HG02840 (cell line): Measurements from ENCODE around the gene NMRAL1.

Experiments
- ATAC-seq: cut with Tn5 transposase; IDR thresholded peaks from one replicate; pipeline ENCODE4 v1.9.1; 2021; ENCODE audit warnings: mild to moderate bottlenecking, moderate library complexity, moderate number of reproducible peaks; ENCODE audit not compliant: unreplicated experiment, low FRiP score

NMRAL1 gene

DNA sequence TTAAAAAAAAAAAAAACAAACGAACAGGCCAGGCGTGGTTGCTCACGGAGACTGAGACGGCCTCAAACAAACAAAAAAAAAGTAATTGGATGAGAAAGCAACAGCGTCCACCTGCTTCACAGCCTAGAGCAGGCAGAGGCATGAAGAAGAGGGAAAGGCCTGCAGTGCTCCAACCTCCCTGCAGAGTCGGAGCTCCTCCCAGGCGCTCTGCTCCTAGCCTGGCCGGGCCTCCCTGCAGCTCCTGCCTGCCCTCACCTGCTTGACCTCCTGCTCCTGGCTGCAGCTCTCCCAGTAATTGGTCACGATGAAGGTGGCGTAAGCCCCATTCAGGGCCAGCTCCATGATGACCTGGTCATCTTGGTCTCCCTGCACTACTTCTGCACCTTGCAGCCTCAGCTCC, 5.5 kb downstream of the NMRAL1 start:
- no peak for ATAC-seq

DNA sequence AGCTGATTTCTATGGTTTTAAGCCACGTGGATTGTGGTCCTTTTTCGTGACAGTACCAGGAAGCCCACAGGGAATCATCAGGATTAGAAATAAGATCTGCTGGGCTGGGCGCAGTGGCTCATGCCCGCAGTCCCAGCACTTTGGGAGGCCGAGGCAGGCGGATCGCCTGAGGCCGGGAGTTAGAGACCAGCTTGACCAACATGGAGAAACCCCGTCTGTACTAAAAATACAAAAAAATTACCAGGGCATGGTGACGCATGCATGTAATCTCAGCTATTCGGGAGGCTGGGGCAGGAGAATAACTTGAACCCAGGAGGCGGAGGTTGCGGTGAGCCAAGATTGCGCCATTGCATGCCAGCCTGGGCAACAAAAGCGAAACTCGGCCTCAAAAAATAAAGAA, 6.5 kb downstream of the NMRAL1 start:
- ATAC-seq = no peak

DNA sequence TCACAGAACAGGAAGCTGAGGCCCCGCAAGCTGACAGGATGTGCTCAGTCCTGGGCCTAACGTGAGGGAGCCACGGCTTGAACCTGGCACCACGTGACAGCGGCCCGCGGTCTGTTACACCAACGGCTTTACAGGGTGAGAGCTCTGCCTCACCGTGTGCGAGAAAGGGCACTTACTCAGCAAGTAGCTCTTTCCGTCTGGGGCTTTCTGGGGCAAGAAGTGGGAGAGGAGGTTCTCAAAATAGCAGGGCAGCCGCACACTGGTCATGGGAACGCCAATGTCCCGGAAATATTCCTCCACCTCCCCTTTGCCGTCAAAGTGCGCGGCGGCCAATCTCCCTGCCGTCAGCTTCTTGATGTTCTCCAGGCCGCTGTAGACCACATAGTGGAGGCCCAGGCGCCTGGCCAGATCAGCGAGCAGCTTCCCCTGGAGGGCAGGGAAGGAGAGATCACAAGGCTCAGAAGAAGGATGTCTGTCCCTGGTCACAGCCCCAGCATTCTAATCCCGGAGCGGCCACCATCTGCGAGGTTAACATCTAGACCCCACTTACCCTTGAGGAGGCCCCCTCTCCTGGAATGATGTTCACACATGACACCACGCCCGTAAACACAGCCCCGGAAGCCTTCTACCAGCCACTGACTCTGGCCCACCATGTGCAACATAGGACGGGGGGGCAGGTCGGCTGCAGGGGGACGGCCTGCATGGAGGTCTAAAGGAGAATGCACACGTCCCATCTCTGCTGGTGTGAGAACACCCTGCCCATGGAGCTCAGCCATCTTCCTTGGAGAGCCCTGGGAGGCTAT, 8.2 kb downstream of the NMRAL1 start:
- no peak for ATAC-seq

DNA sequence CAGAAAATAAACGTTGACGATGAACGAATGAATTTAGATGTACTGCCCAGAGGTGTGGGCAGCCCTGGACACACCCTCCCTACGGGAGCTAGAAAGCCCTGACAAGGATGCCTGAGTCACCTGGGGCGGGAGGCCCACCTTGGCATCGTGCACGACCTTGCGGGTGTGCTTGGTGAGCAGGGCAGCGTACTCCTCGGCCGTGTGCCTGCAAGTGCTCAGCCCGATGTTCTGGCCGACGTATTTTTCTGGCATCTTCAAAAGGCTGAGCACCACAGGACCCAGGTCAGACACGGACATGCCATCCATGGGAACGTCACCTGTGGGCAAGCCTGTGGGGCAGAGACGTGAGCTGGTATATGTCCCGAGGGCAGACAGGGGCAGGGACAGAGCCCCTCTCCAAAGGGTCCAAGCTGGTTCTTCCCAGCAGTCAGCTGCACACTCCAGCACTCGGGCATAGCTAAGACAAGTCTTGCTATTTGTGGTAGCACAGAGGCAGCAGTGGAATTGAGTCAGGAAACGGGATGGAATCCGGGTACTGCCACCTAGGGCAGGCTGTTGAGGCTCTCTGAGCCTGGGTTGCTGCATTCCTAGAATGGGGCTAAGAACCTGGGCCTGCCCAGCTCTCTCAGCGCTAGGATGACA, 10.8 kb downstream of the NMRAL1 start:
- no peak for ATAC-seq

DNA sequence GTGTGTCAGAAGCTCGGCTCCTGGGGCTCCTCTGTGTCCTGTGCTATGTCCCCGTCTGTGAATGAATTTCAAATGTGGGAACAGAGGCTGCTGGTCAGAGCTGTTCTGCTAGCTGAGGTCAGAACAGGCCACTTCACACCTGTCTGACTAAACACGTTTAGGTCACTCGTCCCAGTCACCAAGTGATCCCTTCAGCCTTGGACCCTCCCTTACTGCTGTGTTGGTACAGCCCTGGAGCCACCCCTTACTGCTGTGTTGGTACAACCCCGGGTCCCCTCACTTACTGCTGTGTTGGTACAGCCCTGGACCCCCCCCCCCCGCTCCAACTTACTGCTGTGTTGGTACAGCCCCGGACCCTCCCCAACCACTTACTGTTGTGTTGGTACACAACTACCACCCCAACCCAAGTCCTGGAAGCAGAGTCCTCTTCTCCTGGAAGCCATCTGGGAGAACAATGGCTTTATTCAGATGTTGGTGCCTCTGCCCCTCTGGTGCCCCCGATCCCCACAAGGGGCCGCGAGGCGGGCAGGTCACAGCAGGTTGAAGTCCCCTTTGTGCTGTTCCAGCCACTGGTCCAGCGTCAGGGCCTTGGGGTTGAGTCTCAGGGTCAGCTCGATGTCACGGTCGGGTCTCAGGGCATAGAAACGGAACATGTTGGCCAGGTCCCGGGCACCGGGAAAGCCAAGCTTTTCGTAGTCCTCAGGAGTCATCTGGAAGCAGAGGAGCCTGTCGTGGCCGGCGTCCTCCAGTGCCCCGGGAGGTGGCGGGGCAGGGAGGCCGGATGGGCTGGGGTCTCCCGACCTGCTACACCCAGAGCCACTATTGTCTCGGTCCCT, 13.0 kb downstream of the NMRAL1 start:
- no peak for ATAC-seq

DNA sequence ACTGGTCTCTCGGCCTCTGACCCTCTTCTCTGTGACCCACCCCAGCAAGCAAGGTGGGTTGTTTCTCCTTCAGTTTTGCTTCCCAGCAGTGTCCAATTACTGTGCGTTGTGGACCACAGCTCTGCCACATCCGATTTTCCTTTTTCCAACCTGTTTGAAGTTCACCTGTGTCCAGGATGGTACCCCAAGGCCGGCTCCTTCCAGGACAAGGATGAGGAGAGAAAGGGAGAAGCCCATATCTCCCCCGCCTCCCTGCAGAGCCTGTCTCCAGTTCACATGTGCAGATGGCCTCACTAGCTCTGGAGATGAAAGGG, 13.5 kb downstream of the NMRAL1 start:
- no peak for ATAC-seq

DNA sequence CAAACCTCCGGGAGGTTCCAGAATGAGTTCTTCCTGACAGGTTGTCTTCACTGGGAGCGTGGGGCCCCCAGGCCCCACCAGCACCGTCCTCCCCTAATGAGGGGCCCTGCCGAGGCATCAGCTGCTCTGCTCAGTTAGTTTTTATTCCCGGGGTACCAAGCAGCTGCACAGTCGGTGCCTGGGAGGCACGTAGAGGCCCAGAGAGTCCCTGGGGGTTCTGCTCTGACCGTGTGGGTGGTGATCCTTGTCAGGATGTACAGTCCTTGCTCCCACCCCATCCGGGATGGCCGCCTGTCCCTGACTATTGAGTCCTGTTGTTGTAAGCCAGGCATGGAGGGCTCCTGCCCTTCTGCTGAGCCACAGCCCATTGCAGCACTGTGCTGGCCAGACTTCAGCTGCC, 18.5 kb downstream of the NMRAL1 start:
- no peak for ATAC-seq

DNA sequence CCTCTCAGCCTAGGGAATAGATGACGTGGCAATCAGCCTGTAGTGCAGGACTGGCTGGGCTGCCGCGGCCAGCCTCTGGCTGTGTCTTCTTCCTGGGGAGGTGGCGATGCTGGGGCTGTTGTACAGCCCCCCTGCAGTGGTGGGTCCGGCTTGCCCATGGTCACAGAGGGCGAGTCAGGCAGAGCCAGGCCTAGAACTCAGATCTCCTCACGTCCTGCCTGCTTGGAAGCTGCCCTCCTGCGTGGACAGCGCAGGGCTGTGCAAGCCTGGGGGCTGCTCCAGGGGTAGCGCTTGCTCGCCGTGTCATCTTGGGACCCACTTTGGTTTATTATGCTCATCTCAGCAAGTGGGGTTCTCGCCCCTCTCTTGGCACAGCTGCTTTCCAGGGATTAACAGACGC, 19.3 kb downstream of the NMRAL1 start:
- no peak for ATAC-seq

DNA sequence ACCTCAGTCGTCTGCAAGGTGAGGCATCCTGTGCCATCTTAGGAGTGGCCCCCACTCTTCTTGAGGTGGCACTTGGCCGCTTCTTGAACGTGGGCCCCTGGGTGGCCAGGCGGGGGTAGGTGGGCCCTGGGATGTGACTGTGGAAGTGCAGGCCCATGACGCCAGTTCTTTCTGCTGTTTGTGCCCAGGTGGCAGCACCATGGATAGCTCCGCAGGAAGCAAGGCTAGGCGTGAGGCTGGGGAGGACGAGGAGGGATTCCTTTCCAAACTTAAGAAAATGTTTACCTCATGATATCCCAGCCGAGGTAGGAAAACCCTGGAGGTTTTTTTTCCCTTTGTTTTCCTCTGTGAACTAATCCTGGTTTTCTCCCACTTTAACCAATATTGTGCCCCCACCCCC, 19.8 kb downstream of the NMRAL1 start:
- ATAC-seq = no peak

DNA sequence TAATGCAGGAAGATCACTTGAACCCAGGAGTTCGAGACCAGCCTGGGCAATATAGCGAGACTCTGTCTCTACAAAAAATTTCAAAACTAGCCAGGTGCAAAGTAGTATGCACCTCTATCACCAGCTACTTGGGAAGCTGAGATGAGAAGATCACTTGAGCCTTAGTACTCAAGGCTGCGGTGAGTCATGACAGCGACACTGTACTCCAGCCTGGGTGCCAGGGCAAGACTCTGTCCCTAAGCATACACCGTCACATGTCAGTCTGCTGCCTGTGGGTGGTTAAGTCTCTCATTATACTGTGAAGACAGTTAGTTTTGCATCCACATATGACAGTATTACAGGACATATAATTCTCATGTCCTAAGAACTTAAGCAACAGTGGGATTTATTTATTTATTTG, 21.8 kb downstream of the NMRAL1 start:
- no peak for ATAC-seq

DNA sequence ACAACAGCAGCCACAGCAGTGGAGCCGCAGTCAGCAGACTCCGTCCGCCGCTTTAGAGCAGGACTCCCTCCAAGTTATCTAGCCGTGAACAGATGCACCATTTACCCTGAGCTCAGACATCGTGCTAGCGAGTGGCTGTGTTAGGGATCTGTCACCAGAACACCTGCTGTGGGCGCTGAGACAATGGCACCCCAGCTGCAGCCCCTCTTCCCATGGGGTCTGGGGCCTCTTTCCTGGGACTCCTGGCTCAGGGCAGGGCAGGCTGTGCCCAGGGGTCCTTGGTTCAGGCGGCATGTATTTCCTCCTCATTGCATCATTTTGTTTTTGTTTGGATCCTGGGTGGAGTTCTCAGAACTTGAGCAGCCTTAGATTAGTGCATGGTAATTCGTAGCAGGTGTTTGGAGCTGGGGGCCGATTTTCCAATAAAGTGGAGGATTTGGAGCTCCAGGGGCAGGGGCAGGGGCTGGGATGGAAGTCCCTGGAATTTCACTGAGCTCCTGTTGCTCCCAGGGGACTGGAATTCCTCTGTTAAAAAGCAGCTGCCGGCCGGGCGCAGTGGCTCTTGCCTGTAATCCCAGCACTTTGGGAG, 23.4 kb downstream of the NMRAL1 start:
- ATAC-seq = no peak

DNA sequence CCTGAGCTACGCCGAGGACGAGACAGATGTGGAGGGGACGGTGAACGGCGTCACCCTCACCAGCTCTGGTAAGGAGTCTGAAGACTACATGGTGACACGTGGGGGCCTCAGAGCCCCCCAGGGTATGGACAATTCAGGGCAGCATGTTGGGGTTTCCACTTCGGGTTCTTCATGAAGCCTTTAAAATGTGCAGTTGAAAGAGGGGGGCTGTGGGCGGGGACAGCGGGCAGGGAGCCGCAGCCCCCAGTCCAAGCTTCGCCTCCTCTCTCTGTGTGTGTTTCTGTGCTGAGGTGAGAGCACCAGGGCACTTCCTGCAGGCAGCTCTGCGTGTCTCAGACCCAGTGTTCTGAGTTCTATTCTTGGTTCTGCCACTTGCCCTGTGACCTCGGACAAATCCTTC, 24.0 kb downstream of the NMRAL1 start:
- ATAC-seq = no peak

DNA sequence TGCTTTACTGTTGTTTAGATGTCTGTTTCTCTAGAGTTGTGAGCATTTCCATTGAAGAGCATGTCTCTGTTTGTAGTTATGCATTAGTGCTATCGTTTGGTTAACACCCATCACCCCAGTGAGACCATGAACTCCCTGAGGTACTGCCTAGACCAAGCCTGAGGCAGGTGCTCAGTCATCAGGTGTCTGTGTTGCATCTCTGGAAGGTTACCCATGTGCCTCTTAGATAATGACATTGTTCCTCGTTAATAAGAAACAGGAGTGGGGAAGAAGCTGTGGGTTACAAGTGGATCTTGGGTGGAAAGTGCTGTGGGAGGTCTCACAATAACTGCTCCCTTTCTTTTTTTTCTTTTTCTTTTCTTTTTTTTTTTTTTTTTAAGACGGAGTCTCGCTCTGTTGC, 30.4 kb downstream of the NMRAL1 start:
- ATAC-seq = no peak

DNA sequence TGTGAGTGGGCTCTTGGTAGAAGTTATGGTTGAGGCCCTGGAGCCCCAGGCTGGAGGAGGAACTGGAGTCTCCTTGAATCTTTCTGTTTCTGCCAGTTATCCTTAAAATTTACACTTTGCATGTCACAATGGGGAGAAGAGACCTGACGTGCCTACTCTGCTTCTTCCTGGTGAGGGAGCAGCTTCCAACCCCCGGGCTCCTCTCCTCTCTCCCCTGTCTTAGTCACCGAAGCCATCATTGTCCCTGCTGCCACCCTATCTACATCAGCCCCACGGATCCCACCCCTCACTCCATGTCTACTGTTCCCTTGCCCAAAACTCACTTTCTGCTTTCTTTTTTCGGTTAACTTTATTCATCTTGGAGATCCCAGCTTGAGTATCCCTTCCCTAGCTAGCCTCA, 31.2 kb downstream of the NMRAL1 start:
- no peak for ATAC-seq

DNA sequence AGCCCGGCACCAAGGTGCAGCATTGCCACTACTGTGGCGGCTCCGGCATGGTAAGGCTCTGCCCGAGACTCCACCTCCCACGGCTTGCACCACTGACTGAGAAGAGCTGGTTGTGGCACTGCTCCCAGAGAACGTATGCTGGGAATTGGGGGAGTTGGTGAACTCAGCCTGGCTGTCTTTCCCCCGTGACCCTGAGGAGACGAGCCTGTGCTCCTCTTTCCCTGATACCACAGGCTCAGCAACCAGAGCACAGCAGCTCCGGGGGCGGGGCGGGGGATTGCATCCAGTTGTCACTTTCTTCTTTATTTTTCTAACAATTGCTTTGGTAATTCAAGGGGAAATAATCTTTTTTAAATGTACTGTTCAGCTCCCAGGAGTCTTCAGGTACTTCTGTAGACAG, 32.1 kb downstream of the NMRAL1 start:
- no peak for ATAC-seq

DNA sequence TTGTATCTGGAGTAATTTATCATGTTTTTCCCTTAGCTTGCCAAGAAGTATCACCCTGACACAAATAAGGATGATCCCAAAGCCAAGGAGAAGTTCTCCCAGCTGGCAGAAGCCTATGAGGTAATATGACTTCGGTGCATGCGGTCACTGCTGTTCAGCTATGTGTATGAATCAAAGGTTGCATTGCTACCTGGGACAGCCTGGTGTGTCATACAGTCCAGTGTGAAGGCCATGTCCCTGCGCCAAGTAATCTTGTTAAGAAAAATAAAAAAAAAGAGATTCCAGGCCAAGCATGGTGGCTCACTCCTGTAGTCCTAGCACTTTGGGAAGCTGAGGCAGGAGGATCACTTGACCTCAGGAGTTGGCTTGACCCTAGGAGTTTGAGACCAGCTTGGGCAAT, 37.1 kb downstream of the NMRAL1 start:
- ATAC-seq = no peak

DNA sequence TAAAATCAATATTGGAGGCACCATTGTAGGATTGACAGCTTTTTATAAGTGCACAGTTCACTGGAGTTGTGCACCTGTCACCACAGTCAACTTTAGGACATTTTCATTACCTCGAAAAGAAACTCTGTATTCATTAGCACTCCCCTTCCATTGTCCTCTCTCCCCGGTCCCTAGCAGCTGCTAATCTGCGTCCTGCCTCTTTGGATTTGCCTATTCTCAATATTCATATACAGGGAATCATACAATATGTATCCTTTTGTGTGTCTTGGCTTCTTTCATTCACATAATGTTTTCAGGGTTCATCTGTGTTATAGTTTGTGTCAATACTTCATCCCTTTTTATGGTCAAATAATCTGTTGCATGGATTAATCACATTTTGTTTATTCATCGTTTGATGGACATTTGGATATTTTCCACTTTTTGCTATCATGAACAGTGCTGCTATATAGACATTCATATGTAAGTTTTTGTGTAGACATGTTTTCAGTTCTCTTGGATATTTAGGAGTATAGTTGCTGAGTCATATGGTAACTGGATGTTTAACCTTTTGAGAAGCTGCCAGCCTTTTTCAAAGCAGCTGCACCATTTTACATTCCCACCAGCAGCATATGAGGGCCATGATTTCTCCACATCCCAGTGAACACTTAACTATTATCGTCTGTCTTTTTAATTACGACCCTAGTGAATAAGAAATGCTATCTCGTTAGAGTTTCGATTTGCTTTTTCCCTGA, 38.9 kb downstream of the NMRAL1 start:
- ATAC-seq = no peak

DNA sequence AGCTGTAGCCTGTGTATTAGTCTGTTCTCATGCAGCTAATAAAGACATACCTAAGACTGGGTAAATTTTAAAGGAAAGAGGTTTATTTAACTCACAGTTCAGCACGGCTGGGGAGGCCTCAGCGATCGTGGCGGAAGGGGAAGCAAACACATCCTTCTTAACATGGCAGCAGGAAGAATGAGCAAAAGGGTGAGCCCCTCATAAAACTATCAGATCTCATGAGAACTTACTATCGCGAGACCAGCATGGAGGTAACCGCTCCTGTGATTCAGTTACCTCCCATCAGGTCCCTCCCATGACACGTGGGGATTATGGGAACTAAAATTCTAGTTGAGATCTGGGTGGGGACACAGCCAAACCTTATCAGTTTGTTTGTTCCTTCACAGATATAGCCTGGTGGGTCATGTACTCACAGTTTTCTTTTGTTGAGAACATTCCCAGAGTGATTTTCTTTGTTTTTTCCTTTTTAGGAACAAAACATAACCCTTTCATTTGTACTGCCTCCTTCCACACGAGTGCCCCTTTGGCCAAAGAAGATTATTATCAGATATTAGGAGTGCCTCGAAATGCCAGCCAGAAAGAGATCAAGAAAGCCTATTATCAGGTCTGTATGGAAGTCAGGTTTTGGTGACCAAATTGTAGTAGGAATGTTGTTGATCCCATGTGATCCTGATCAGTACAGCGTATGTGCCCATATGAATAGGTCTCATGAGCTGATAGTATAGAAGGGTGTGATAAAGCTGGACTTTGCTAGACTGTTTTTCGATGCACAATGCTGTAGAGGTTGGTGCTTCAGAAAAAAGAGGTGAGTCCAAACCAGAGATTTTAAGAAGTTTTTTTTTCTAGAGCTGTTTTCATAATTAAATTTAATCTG, 40.3 kb downstream of the NMRAL1 start:
- no peak for ATAC-seq

DNA sequence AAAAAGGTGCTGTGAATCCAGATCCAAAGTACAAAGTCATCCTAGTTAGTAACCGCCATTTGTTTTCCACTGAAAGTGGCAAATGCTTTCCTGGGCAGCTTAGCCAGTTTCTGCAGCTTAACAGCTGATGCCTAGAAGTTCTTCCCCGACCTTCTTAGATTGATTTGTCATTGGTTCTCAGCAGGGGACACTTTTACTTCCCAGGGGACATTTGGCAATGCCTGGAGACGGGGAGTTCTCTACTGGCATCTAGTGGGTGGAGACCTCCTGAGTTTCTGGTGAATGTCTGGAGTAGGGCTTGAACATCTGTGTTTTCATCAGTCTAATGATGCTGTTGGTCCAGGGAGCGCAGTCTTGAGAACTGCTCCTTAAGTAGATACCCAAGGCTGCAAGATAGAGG, 41.2 kb downstream of the NMRAL1 start:
- ATAC-seq = no peak

DNA sequence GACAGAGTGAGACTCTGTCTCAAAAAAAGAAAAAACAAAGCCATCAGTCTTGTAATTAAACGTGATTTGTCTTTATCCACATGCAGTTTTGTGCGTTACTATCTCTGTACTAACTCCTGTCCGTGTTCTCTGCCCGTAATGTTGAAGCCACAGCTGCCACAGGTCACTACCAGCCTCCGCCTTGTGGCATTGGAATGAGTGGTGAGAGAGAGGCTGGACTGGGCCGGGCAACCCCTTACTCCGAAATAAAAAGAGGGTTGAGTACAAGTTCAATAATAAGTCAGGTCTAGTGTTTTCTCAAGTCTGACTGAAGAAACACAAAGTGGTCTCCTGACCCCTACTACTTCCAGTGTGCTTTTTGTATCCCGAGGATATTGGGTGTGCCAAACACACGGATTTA, 43.4 kb downstream of the NMRAL1 start:
- ATAC-seq = no peak
